Cardiac septum (tissue), 1 donor: ENCODE results near the gene CD300C. TPM values are rescaled to one million over a fixed set of nuclear protein-coding genes. Genes with fewer than 3 reads are reported as not detected.
"Not testable (repeated sequence)": the region's sequence is repeated elsewhere in the genome, so short reads cannot be mapped to it uniquely, and the experiment has no call there.

Source experiments
- DNase-seq: peaks from one replicate; pipeline ENCODE4 v3.0.0-alpha.2; 2020; ENCODE audit warnings: low spot score
- intact Hi-C: fragments of 100-400 bp; cut with DNase I; formaldehyde crosslinking; loops from one replicate; pipeline ENCODE4 v1.14.0; 2022
- total RNA-seq: library from RNA; stranded (reverse); fragmentation: NEBNext Ultra II Directional; extraction: Animal tissue kit (Norgen Biotek cat#: 25700); gene quantifications from one replicate; pipeline ENCODE4 v1.2.1, GENCODE V29; 2021
- donor health status: DM: no; HTN: no; CAD: no.

The CD300C gene
- total RNA-seq, 1 donor from 2014 or later: 0.24 TPM

DNA sequence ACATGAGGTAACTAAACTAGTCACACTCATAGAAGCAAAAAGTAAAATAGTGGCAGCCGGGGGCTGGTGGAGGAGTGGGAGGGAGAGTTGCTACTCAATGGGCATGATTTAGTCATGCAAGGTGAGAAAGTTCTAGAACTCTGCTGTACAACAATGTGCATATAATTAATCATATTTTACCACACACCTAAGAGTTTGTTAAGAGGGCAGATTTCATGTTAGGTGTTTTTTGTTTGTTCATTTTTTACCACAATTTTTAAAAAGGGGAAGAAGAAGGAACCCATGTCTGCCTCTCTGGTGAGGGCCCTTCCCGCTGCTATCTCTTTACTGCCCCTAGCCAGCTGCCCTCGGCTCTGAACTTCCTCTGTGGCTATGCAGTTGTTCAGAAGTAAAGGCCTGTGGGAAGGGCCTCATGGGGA is 25.9 kb downstream of the CD300C start:
- intact Hi-C loops: no loop called here
- peak; percentile 87 for DNase-seq

DNA sequence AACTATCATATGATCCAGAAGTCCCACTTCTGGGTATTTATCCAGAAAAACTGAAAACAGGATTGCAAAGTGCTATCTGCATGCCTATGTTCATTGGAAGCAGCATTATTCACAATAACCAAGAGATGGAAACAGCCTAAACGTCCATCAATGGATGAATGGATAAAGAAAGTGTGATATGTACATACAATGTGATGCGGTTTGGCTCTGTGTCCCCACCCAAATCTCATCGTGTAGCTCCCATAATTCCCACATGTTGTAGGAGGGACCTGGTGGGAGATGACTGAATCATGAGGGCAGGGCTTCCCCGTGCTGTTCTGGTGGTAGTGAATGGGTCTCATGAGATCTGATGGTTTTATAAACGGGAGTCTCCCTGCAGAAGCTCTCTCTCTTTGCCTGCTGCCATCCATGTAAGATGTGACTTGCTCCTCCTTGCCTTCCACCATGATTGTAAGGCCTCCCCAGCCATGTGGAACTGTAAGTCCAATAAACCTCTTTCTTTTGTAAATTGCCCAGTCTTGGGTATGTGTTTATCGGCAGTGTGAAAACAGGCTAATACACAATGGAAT is 27.4 kb downstream of the CD300C start:
- DNase-seq, intact Hi-C loops: not testable (repeated sequence)

DNA sequence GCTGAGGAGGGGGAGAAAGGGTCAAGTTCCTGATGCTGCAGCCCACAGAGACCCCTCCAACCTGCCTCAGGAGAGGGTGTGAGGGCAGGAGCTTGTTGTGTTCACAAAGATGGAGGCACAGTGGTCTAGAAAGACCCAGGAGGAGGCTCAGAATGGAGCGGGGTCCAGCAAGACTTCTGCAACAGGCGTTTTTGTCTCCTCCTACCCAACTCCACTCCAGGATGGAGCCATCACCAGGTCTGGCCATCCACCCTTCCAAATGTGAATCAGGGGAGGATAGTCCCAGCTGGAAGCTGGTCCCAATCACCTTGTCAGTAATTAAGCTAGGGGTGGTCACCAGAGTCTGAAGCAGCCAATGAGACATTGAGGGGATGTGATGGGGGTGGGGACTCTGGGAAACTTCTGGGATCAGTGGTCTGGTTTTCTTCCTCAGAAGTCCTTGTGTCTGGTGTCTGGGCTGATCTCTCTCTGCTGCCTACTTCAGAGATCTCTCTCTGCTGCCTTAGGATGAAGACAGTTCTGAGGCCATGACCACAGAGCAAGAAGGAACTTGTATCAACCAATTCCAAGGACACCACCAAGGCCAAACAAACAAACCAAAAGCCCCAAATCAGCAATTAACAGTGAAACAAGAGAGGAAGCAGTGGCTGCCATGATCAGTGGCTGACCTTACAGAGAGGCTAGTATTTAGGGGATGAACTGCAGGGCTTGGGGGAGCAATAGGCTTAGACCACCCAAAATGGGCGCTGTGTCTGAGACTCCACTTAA is 29.2 kb downstream of the CD300C start:
- no peak for DNase-seq

DNA sequence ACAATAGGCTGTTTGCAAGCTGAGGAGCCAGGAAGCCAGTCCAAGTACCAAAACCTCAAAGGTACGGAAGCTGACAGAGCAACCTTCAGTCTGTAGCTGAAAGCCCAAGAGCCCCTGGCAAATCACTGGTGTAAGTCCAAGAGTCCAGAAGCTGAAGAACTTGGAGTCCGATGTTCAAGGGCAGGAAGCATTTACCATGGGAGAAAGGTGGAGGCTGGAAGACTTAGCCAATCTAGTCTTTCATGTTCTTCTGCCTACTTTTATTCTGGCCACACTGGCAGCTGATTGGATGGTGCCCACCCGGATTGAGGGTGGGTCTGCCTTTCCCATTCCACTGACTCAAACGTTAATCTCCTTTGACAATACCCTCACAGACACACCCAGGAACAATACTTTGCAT is 30.0 kb downstream of the CD300C start:
- intact Hi-C loops: no loop called here
- DNase-seq: no peak

More for the DNA sequence above, 29.2 kb downstream of the CD300C start:
- intact Hi-C loops: no loop called here

DNA sequence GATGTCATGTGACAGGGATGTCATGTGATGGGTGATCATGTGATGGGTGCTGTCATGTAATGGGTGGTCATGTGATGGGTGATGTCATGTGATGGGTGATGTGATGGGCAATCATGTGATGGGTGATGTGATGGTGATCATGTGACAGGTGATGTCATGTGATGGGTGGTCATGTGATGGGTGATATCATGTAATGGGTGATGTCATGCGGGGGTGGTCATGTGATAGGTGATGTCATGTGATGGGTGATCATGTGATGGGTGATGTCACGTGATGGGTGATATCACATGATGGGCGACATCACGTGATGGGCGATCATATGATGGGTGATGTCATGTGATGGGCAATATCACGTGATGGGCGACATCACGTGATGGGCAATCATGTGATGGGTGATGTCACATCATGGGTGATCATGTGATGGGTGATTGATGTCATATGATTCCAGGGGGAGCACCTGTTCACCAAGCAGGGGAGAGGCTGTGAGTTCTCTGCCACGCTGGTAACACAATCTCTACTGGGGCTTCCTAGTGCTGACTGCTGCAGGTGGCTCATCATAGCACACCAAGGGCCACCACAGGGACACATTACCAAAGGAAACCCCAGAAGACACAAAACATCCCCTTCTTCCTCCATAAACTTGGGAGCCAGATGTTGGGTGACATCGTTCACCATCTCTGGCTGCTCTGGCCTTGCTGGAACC is 31.1 kb downstream of the CD300C start:
- DNase-seq: no peak
- intact Hi-C loops: no loop called here

DNA sequence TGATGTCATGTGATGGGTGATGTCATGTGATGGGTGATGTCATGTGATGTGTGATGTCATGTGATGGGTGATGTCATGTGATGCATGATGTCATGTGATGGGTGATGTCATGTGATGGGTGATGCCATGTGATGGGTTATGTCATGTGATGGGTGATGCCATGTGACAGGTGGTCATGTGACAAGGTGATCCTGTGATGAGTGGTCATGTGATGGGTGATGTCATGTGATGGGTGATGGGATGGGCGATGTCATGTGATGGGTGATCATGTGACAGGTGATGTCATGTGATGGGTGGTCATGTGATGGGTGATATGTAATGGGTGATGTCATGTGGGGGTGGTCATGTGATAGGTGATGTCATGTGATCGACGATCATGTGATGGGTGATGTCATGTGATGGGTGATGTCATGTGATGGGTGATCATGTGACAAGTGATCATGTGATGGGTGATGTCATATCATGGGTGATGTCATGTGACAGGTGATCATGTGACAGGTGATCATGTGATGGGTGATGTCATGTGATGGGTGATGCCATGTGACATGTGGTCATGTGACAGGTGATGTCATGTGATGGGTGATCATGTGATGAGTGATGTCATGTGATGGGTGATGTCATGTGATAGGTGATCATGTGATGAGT is 31.8 kb downstream of the CD300C start:
- intact Hi-C loops: no loop called here
- no peak for DNase-seq

DNA sequence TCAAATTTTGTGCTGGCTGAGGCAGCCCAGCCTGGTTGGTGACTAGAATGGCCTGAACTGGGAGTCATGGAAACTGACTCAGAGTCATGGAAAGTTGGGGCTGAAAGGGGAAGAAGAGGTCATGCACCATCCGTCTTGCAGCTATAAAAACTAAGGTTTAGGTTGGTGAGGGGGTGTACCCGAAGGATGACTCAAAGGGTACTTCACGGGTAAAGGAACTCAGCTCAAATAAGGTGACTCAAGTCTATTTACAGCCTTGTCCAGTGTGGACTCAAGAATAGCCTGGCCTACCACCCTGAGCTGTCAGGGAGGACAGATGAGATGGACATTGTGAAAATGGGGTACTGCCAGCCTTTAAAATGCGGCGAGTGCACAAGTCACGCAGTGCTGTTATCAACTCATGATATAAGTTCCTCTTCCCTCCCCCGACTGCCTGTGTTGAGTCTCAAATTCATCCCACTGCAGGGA is 33.3 kb downstream of the CD300C start:
- intact Hi-C loops: no loop called here
- no peak for DNase-seq

- intact Hi-C loops: no loop called here
- no peak for DNase-seq
These were observed 33.9 kb downstream of the CD300C start for GRCh38 chr17:74512036-74512435.

GRCh38 chr17:74508156-74508555 is 37.8 kb downstream of the CD300C start:
- intact Hi-C loops: no loop called here
- no peak for DNase-seq

- peak; percentile 29 for DNase-seq
- intact Hi-C loops: not testable (repeated sequence)
These were observed 42.0 kb downstream of the CD300C start for GRCh38 chr17:74503949-74504348.

GRCh38 chr17:74502861-74503260 is 43.1 kb downstream of the CD300C start:
- peak; percentile 55 for DNase-seq
- intact Hi-C loops: no loop called here

DNA sequence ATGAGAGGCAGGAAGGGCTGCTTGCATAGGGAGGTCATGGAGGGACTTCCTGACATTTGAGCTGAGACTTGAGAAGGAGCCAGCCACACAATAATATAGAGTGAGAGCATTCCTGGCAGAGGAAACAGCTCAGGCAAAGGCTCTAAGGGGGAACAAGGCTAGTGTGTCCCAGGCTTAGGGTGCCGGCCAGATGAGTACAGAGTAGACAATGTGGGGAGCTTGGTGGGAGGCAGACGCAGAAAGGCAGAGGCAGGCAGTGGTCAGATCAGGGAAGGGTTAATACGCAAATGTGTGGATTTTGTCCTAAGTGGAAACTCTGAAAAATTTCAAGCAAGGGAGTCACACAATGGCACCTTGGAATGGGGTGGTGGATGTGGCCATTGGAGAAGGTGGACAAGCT is 45.9 kb downstream of the CD300C start:
- DNase-seq: peak; percentile 59
- intact Hi-C loops: no loop called here

DNA sequence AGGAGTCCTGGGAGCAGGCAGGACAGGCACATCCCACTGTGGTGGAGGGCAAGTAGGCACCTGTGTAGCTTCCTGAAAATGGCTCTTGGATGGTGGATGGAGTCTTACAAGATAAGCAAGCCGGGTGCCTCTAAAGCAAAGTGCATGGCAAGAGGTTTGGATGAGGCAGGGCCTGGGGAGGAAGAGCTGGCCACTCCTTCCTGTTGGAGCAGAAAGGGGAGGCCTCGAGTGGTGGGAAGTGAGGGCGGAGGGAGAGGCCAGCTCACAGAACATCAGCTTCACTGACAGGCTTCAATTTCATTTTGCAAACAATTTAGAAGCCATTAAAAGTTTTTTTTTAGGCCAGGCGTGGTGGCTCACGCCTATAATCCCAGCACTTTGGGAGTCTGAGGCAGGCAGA is 48.4 kb downstream of the CD300C start:
- peak; percentile 51 for DNase-seq
- intact Hi-C loops: no loop called here

DNA sequence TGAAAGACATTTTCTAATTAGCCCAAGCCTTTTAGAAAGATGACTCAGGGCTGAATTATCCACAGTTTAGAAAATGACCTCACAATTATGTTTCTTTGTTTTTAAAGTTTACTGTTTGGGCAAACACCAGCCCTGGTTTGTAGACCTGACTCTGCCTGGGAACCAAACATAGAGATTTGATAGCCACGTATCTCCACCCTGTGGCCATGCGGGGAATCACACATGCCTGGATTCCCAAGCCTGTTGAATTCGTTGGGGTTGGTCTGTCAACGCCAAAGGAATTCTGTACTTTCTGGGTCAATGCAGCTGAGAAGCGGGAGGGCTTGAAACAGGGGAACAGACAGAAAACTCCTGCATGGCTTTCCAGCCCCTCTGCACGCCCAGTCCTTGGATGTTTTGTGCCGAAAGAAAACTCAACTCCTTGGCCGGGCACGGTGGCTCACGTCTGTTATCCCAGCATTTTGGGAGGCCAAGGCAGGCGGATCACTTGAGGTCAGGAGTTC is 52.5 kb downstream of the CD300C start:
- DNase-seq: peak; percentile 84
- intact Hi-C loops: loop anchor here (1.0 kb wide), 1 partner anchor 125 kb away; no protein-coding TSS in a partner anchor

GRCh38 chr17:74491626-74492025 is 54.3 kb downstream of the CD300C start:
- DNase-seq: peak; percentile 15
- intact Hi-C loops: no loop called here

Other genes with a start within 250 kb of the CD300C start
- 0.08 TPM for gene KIF19, start 219.9 kb downstream of the CD300C start, total RNA-seq
- gene BTBD17, start 184.2 kb downstream of the CD300C start, total RNA-seq: not detected
- 0.16 TPM for gene GPR142, start 178.6 kb downstream of the CD300C start, total RNA-seq
- 31.7 TPM for gene GPRC5C, start 114.0 kb downstream of the CD300C start, total RNA-seq
- gene CD300A, start 79.5 kb downstream of the CD300C start, total RNA-seq: 2.6 TPM
- gene CD300LB, start 14.6 kb downstream of the CD300C start, total RNA-seq: not detected
- gene CD300H, start 21.4 kb upstream of the CD300C start, total RNA-seq: not detected
- gene CD300LD, start 46.2 kb upstream of the CD300C start, total RNA-seq: not detected
- gene CD300E, start 77.6 kb upstream of the CD300C start, total RNA-seq: 0.67 TPM
- gene CD300LF, start 166.8 kb upstream of the CD300C start, total RNA-seq: 0.46 TPM
- gene RAB37, start 191.1 kb upstream of the CD300C start, total RNA-seq: 0.94 TPM
- gene NHERF1, start 202.5 kb upstream of the CD300C start, total RNA-seq: 10.1 TPM
- 27.6 TPM for gene NAT9, start 230.2 kb upstream of the CD300C start, total RNA-seq